Common myeloid progenitor, CD34-positive (primary cell): Measurements from ENCODE around the gene KSR2.

ENCODE experiments used
- CTCF ChIA-PET: fragments of 350-600 bp; sonication (Branson Sonifier 250); formaldehyde crosslinking; loops from one replicate; lab custom pipeline; 2021; ENCODE audit warnings: antibody characterized with exemption; lab: Charles Lee
- POLR2A ChIA-PET: fragments of 350-600 bp; sonication (Branson Sonifier 250); formaldehyde crosslinking; loops from one replicate; lab custom pipeline; 2021; ENCODE audit warnings: antibody characterized with exemption; lab: Charles Lee
- DNase-seq, 3 donors: peaks; one replicate each; pipeline versions ENCODE4 v3.0.0 to v3.0.0-alpha.2; 2013
- H3K27ac ChIP-seq, 2 experiments: 1 replicate in 1 of 2; 2 replicates in 1 of 2; pipeline ENCODE4 v1.7.0; 2013; ENCODE audit warnings: inconsistent platforms in 2 of 2, low read length in 2 of 2, mild to moderate bottlenecking in 2 of 2, low read depth in 1 of 2, moderate library complexity in 1 of 2; ENCODE audit not compliant: severe bottlenecking in 2 of 2, insufficient read depth in 1 of 2, poor library complexity in 1 of 2
- H3K27me3 ChIP-seq, 5 experiments: replicated peaks in 2 of 5; 1 replicate in 3 of 5; 2 replicates in 2 of 5; pipeline versions ENCODE4 v1.6.1 to v1.7.0; 2013; ENCODE audit warnings: low read length in 4 of 5, mild to moderate bottlenecking in 2 of 5, moderate library complexity in 2 of 5, inconsistent platforms in 1 of 5; ENCODE audit not compliant: insufficient read depth in 5 of 5, control insufficient read depth in 4 of 5
- H3K36me3 ChIP-seq, 4 experiments: 1 replicate in 2 of 4; 2 replicates in 2 of 4; pipeline versions ENCODE4 v1.6.1 to v1.7.0; 2013; ENCODE audit warnings: low read length in 3 of 4, control low read depth in 1 of 4, mild to moderate bottlenecking in 1 of 4; ENCODE audit not compliant: control insufficient read depth in 4 of 4, insufficient read depth in 4 of 4
- H3K4me1 ChIP-seq, 4 experiments: 1 replicate in 3 of 4; 2 replicates in 1 of 4; pipeline versions ENCODE4 v1.6.1 to v1.7.1; 2013; ENCODE audit warnings: low read length in 3 of 4, mild to moderate bottlenecking in 3 of 4, control low read depth in 1 of 4, inconsistent platforms in 1 of 4, moderate library complexity in 1 of 4; ENCODE audit not compliant: control insufficient read depth in 4 of 4, insufficient read depth in 4 of 4; ENCODE audit errors: control extremely low read depth in 1 of 4
- H3K4me3 ChIP-seq, 7 experiments: 1 replicate in 4 of 7; 2 replicates in 3 of 7; pipeline versions ENCODE4 v1.5.1 to v1.7.0; 2013; ENCODE audit warnings: mild to moderate bottlenecking in 7 of 7, low read length in 6 of 7, moderate library complexity in 6 of 7, inconsistent platforms in 2 of 7, low read depth in 2 of 7, control low read depth in 1 of 7; ENCODE audit not compliant: insufficient read depth in 4 of 7, control insufficient read depth in 1 of 7; ENCODE audit errors: extremely low read depth in 1 of 7
- H3K9me3 ChIP-seq, 5 experiments: 1 replicate in 4 of 5; 2 replicates in 1 of 5; pipeline versions ENCODE4 v1.6.1 to v1.7.1; 2013; ENCODE audit warnings: low read length in 4 of 5, mild to moderate bottlenecking in 2 of 5, inconsistent platforms in 1 of 5, low read depth in 1 of 5, moderate library complexity in 1 of 5; ENCODE audit not compliant: control insufficient read depth in 4 of 5, insufficient read depth in 2 of 5; ENCODE audit errors: control extremely low read depth in 1 of 5
- WGBS: methylation state at CpG from one replicate; pipeline ENCODE4 v1.1.5; 2013; ENCODE audit not compliant: insufficient coverage; 5-methylcytosine and 5-hydroxymethylcytosine counted together

Gene KSR2

DNA sequence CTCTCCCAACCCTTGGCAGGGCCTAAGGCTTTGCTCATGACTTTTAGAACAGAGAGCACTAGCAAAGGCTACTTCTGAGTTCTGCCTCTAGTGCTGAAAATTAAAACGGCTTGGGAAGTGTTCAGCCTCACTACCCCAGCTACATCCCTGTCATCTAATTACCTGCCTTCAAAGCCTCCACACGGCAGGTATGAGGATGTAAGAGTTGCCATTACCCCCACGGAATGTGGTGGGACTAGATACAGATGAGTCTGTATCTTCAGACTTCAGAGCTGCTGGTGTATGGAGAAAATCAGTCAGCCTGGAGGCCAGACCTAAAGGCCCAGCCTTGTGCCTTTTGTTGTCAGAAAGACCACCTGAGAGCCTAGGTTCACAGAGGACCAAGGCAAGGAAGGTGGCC lies 392.7 kb downstream of the KSR2 start:
- no CpG with 5 or more reads among the region's 3 CpGs for WGBS
- DNase-seq = no peak
- Histone ChIP-seq H3K27me3 (peaks cover 0 to 7% (median 0%) of the 10 kb centered on the region in 5 experiments), H3K36me3 (no peaks in the 10 kb centered on the region), H3K4me1 (no peaks in the 10 kb centered on the region), H3K27ac (no peak overlapping the region), H3K9me3 (no peaks in the 10 kb centered on the region), H3K4me3 (no peak overlapping the region)
- ChIA-PET POLR2A (no interaction called here), CTCF (interaction anchor here (1.2 kb wide), 1 partner anchor 35 kb away, joined by 3 read pairs; no protein-coding TSS in a partner anchor)

DNA sequence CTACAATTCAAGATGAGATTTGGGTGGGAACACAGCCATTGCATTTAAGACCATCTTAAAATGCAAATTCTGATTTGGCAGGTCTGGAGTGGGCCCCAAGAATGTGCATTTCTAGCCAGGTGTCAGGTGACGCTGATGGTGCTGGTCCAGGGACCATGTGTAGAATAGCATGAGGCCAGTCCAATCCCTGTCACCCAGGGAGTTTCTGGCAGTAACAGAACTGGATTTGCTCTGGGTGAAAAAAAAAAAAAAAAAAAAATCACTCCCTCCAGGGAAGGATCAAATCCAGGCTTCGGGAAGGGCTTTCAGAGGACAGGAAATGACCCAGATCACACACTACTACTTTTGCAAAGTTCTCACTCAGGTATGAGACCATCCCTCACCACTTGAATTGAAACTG lies 394.1 kb downstream of the KSR2 start:
- peaks cover 0 to 7% (median 0%) of the 10 kb centered on the region in 5 experiments for H3K27me3 ChIP-seq
- no peaks in the 10 kb centered on the region for H3K4me1 ChIP-seq
- H3K27ac ChIP-seq = no peak overlapping the region
- no peak overlapping the region for H3K4me3 ChIP-seq
- ChIA-PET CTCF (no interaction called here), POLR2A (no interaction called here)
- 83% methylated on average over 2 of the region's 2 CpGs for WGBS
- no peaks in the 10 kb centered on the region for H3K9me3 ChIP-seq
- no peaks in the 10 kb centered on the region for H3K36me3 ChIP-seq
- no peak for DNase-seq

- no peak overlapping the region for H3K4me3 ChIP-seq
- no peak overlapping the region for H3K27ac ChIP-seq
- POLR2A ChIA-PET = no interaction called here
- H3K27me3 ChIP-seq = peaks cover 0 to 12% (median 0%) of the 10 kb centered on the region in 5 experiments
- H3K36me3 ChIP-seq = no peaks in the 10 kb centered on the region
- DNase-seq = no peak
- CTCF ChIA-PET = interaction anchor here (1.0 kb wide), 1 partner anchor 9 kb away, joined by 3 read pairs; no protein-coding TSS in a partner anchor
- WGBS = 100% methylated on average over 2 of the region's 4 CpGs
- H3K9me3 ChIP-seq = no peaks in the 10 kb centered on the region
- H3K4me1 ChIP-seq = no peaks in the 10 kb centered on the region
Measured at GRCh38 chr12:117572755-117573154, 396.0 kb downstream of the KSR2 start.

GRCh38 chr12:117571321-117571720 lies 397.5 kb downstream of the KSR2 start:
- DNase-seq = no peak
- no peaks in the 10 kb centered on the region for H3K36me3 ChIP-seq
- no peak overlapping the region for H3K27ac ChIP-seq
- H3K27me3 ChIP-seq = peaks cover 0 to 12% (median 0%) of the 10 kb centered on the region in 5 experiments
- ChIA-PET POLR2A (no interaction called here), CTCF (no interaction called here)
- no peak overlapping the region for H3K4me3 ChIP-seq
- no peaks in the 10 kb centered on the region for H3K4me1 ChIP-seq
- H3K9me3 ChIP-seq = no peaks in the 10 kb centered on the region
- 67% methylated on average over 3 of the region's 3 CpGs for WGBS

DNA sequence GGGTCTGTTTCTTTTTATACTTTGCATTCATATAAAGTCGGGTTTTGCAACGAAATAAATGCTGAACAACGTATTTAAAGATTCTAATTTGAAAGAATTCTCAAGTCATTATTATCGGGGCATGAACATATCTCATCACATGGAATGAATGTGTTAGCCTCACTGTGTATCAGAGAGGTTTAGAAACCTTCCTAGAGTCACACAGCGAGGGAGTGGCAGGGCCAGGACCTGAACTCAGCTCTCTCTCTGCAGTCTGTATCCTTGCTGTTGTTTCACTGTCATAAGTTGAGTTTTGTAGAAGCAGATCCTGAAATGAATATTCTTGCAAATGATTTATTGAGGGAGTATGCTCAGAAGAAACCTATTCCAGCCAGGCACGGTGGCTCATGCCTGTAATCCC lies 398.2 kb downstream of the KSR2 start:
- CTCF ChIA-PET = no interaction called here
- no peaks in the 10 kb centered on the region for H3K9me3 ChIP-seq
- POLR2A ChIA-PET = no interaction called here
- H3K4me3 ChIP-seq = no peak overlapping the region
- H3K36me3 ChIP-seq = no peaks in the 10 kb centered on the region
- WGBS = 100% methylated on average over 6 of the region's 6 CpGs
- no peak for DNase-seq
- H3K27me3 ChIP-seq = peaks cover 0 to 12% (median 0%) of the 10 kb centered on the region in 5 experiments
- no peak overlapping the region for H3K27ac ChIP-seq
- no peaks in the 10 kb centered on the region for H3K4me1 ChIP-seq

- no peak overlapping the region for H3K27ac ChIP-seq
- ChIA-PET CTCF (no interaction called here), POLR2A (no interaction called here)
- no peaks in the 10 kb centered on the region for H3K36me3 ChIP-seq
- H3K4me3 ChIP-seq = no peak overlapping the region
- peaks cover 0 to 12% (median 0%) of the 10 kb centered on the region in 5 experiments for H3K27me3 ChIP-seq
- WGBS = 83% methylated on average over 6 of the region's 9 CpGs
- DNase-seq = no peak
- no peaks in the 10 kb centered on the region for H3K9me3 ChIP-seq
- H3K4me1 ChIP-seq = no peaks in the 10 kb centered on the region
Measured at GRCh38 chr12:117567644-117568216, 401.1 kb downstream of the KSR2 start.

DNA sequence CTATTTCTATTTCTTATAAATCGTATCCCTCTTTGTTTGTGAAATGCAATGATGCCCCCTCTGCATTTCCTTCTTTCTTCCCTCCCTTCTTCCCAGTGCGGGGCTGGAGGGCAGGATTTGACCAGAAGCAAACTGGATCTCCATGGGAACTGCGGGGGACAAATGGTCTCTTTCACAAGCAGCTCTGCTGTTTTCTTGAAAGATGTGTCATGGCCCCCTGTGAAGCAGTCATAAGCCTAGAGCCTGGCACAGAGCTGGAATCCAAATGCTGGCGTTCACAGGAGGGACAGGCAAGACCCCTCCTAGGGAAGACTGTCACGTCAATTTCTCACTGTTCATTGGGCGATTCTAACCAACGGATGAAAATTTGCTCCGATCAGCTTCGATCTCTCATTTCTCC lies 403.9 kb downstream of the KSR2 start:
- H3K4me1 ChIP-seq = no peaks in the 10 kb centered on the region
- H3K4me3 ChIP-seq = no peak overlapping the region
- peaks cover 0 to 5% (median 0%) of the 10 kb centered on the region in 5 experiments for H3K27me3 ChIP-seq
- no peak for DNase-seq
- 60% methylated on average over 9 of the region's 9 CpGs for WGBS
- CTCF ChIA-PET = no interaction called here
- POLR2A ChIA-PET = interaction anchor here (0.6 kb wide), 1 partner anchor 68 kb away, joined by 4 read pairs; no protein-coding TSS in a partner anchor
- no peak overlapping the region for H3K27ac ChIP-seq
- no peaks in the 10 kb centered on the region for H3K9me3 ChIP-seq
- no peaks in the 10 kb centered on the region for H3K36me3 ChIP-seq
